Measurements from ENCODE around the gene ABCF3. TPM values are rescaled to one million over a fixed set of nuclear protein-coding genes. Genes with fewer than 3 reads are reported as not detected.

ABCF3 gene
- total RNA-seq, 1 experiment from 2014 or later: 56.1 TPM

- Histone ChIP-seq H2BK12ac (ENCODE audit: insufficient read length, low read depth, low read length) (no peak overlapping the region), H3K4me2 (ENCODE audit: insufficient read depth, insufficient read length, low read length) (no peak overlapping the region), H2AK5ac (ENCODE audit: insufficient read length, low read length) (no peak overlapping the region), H4K20me1 (ENCODE audit: control insufficient read depth, insufficient read depth, insufficient read length) (no peaks in the 10 kb centered on the region), H4K91ac (ENCODE audit: insufficient read length, low read depth, low read length) (no peak overlapping the region), H3K27me3 (ENCODE audit: insufficient read depth, low read length) (no peaks in the 10 kb centered on the region), H2BK20ac (ENCODE audit: low read depth, low read length, poor library complexity, severe bottlenecking) (no peak overlapping the region), H3K9me3 (ENCODE audit: control insufficient read depth, low read depth, low read length) (no peaks in the 10 kb centered on the region), H2BK120ac (ENCODE audit: low read depth, low read length, poor library complexity, severe bottlenecking) (no peak overlapping the region), H3K9ac (ENCODE audit: extremely low read depth, insufficient read length, low read length) (no peak overlapping the region), H3K4ac (ENCODE audit: low read depth, low read length) (no peak overlapping the region), H3T11ph (ENCODE audit: low read length) (no peak overlapping the region), H2BK15ac (ENCODE audit: low read depth, low read length) (no peak overlapping the region), H4K5ac (ENCODE audit: insufficient read length, low read depth, low read length) (no peak overlapping the region), H3K4me1 (ENCODE audit: insufficient read depth, low read length) (no peaks in the 10 kb centered on the region), H2BK5ac (ENCODE audit: insufficient read length, low read length) (no peak overlapping the region), H4K8ac (replicated peaks; ENCODE audit: insufficient read length, low read depth, low read length) (no peak overlapping the region), H3K18ac (ENCODE audit: insufficient read length, low read depth, low read length) (no peak overlapping the region), H3K23ac (ENCODE audit: insufficient read length, low read depth, low read length) (no peak overlapping the region), H3K56ac (ENCODE audit: insufficient read length, low read depth, low read length) (no peak overlapping the region), H3K27ac (ENCODE audit: insufficient read length, low read depth, low read length) (no peak overlapping the region), H3K79me1 (ENCODE audit: insufficient read depth, low read depth, low read length, poor library complexity, severe bottlenecking) (no peaks in the 10 kb centered on the region), H3K23me2 (ENCODE audit: insufficient read length, low read depth, low read length, poor library complexity, severe bottlenecking) (no peaks in the 10 kb centered on the region), H3K79me2 (ENCODE audit: insufficient read depth, low read length) (no peaks in the 10 kb centered on the region), H2AFZ (ENCODE audit: low read length) (no peak overlapping the region), H3K14ac (ENCODE audit: insufficient read depth, low read length) (no peak overlapping the region)
- no peaks in the 10 kb centered on the region for H3K36me3 Mint-ChIP-seq (ENCODE audit: insufficient read depth in 1 of 3, low read depth in 3 of 3)
- H3K4me1 Mint-ChIP-seq: no peaks in the 10 kb centered on the region
- H3K27me3 Mint-ChIP-seq (ENCODE audit: low read depth): peaks cover 6% of the 10 kb centered on the region
- TF ChIP-seq CTCF (conservative IDR thresholded peaks at IDR 0.05): no peak
- no peaks in the 10 kb centered on the region for H3K9me3 Mint-ChIP-seq
- no peak for DNase-seq
- WGBS (ENCODE audit: extremely low coverage, insufficient read length, low lambda C conversion rate): no CpG with 5 or more reads among the region's 5 CpGs
- H3K4me3 Mint-ChIP-seq: no peak overlapping the region
- no peak overlapping the region for H3K27ac Mint-ChIP-seq
These were observed 25.7 kb downstream of the ABCF3 start for GRCh38 chr3:184211718-184212117.
